Large intestine (tissue), 3 donors: ENCODE data around the gene CEACAM7. TPM values are rescaled to one million over a fixed set of nuclear protein-coding genes. Genes with fewer than 3 reads are reported as not detected.
A peak's percentile ranks its signal among the peaks of the same experiment; 100 is the strongest.

Experiments
- DNase-seq, 2 donors: peaks; one replicate each; pipeline versions ENCODE4 v3.0.0 to v3.0.0-alpha.2; 2013
- H3K27ac ChIP-seq: one replicate; pipeline ENCODE4 v1.5.1; 2013; ENCODE audit warnings: low read length
- H3K27me3 ChIP-seq: 2 replicates; pipeline ENCODE4 v1.6.1; 2013; ENCODE audit warnings: low read length; ENCODE audit not compliant: control insufficient read depth, insufficient read depth
- H3K36me3 ChIP-seq: 2 replicates; pipeline ENCODE4 v1.6.1; 2013; ENCODE audit warnings: low read length; ENCODE audit not compliant: control insufficient read depth, insufficient read depth
- H3K4me1 ChIP-seq: one replicate; pipeline ENCODE4 v1.6.1; 2013; ENCODE audit warnings: low read length; ENCODE audit not compliant: control insufficient read depth, insufficient read depth
- H3K4me3 ChIP-seq: one replicate; pipeline ENCODE4 v1.5.1; 2013; ENCODE audit warnings: low read length
- H3K9me3 ChIP-seq: one replicate; pipeline ENCODE4 v1.6.1; 2013; ENCODE audit warnings: mild to moderate bottlenecking, low read depth, low read length, moderate library complexity; ENCODE audit not compliant: control insufficient read depth
- WGBS: methylation state at CpG from one replicate; pipeline ENCODE4 v1.1.5; 2013; ENCODE audit warnings: low lambda C conversion rate; ENCODE audit not compliant: insufficient coverage; 5-methylcytosine and 5-hydroxymethylcytosine counted together
- polyA plus RNA-seq: library from polyadenylated mRNA; unstranded; fragments of 120-200 nt; gene quantifications from one replicate; pipeline ENCODE4 v1.2.1, GENCODE V29; 2013

Gene CEACAM7
- polyA plus RNA-seq, 1 donor: 0.09 TPM

- no peaks in the 10 kb centered on the region for H3K9me3 ChIP-seq
- H3K27ac ChIP-seq: no peak overlapping the region
- no peaks in the 10 kb centered on the region for H3K36me3 ChIP-seq
- DNase-seq: no peak
- H3K4me3 ChIP-seq: no peak overlapping the region
- peaks cover 14% of the 10 kb centered on the region for H3K4me1 ChIP-seq
- no CpG with 5 or more reads among the region's 10 CpGs for WGBS
- H3K27me3 ChIP-seq: peaks cover 10% of the 10 kb centered on the region
Observed at GRCh38 chr19:41701401-41702075, 13.5 kb upstream of the CEACAM7 start.

GRCh38 chr19:41700381-41701195 lies 12.5 kb upstream of the CEACAM7 start:
- H3K36me3 ChIP-seq: no peaks in the 10 kb centered on the region
- H3K27me3 ChIP-seq: peaks cover 8% of the 10 kb centered on the region
- H3K4me3 ChIP-seq: no peak overlapping the region
- H3K27ac ChIP-seq: no peak overlapping the region
- WGBS: no CpG with 5 or more reads among the region's 13 CpGs
- H3K9me3 ChIP-seq: no peaks in the 10 kb centered on the region
- DNase-seq: no peak
- H3K4me1 ChIP-seq: peaks cover 14% of the 10 kb centered on the region

- Histone ChIP-seq H3K36me3 (no peaks in the 10 kb centered on the region), H3K27me3 (peaks cover 7% of the 10 kb centered on the region), H3K27ac (no peak overlapping the region), H3K4me3 (no peak overlapping the region), H3K4me1 (peaks cover 14% of the 10 kb centered on the region), H3K9me3 (no peaks in the 10 kb centered on the region)
- DNase-seq: no peak
- WGBS: no CpG with 5 or more reads among the region's 2 CpGs
Observed at GRCh38 chr19:41699968-41700323, 11.9 kb upstream of the CEACAM7 start.

- Histone ChIP-seq H3K9me3 (no peaks in the 10 kb centered on the region), H3K36me3 (no peaks in the 10 kb centered on the region), H3K27ac (peak overlapping the region; percentile 66), H3K4me1 (peaks cover 14% of the 10 kb centered on the region), H3K4me3 (no peak overlapping the region), H3K27me3 (peaks cover 7% of the 10 kb centered on the region)
- DNase-seq: no peak
- WGBS: no CpG with 5 or more reads among the region's 17 CpGs
Observed at GRCh38 chr19:41699231-41699967, 11.3 kb upstream of the CEACAM7 start.

- H3K9me3 ChIP-seq: no peaks in the 10 kb centered on the region
- DNase-seq: peak; percentile 64 to 83
- no CpG with 5 or more reads among the region's 1 CpG for WGBS
- H3K36me3 ChIP-seq: no peaks in the 10 kb centered on the region
- peak overlapping the region; percentile 66 for H3K27ac ChIP-seq
- H3K27me3 ChIP-seq: peaks cover 4% of the 10 kb centered on the region
- peaks cover 14% of the 10 kb centered on the region for H3K4me1 ChIP-seq
- no peak overlapping the region for H3K4me3 ChIP-seq
Observed at GRCh38 chr19:41698746-41699230, 10.7 kb upstream of the CEACAM7 start.

GRCh38 chr19:41697198-41697855 lies 9.3 kb upstream of the CEACAM7 start:
- WGBS: no CpG with 5 or more reads among the region's 9 CpGs
- no peak overlapping the region for H3K4me3 ChIP-seq
- no peaks in the 10 kb centered on the region for H3K36me3 ChIP-seq
- no peak overlapping the region for H3K27ac ChIP-seq
- H3K9me3 ChIP-seq: no peaks in the 10 kb centered on the region
- H3K4me1 ChIP-seq: peaks cover 14% of the 10 kb centered on the region
- no peak for DNase-seq
- peaks cover 4% of the 10 kb centered on the region for H3K27me3 ChIP-seq

GRCh38 chr19:41696402-41697197 lies 8.5 kb upstream of the CEACAM7 start:
- Histone ChIP-seq H3K27ac (no peak overlapping the region), H3K27me3 (peaks cover 8% of the 10 kb centered on the region), H3K4me1 (peaks cover 14% of the 10 kb centered on the region), H3K4me3 (no peak overlapping the region), H3K9me3 (no peaks in the 10 kb centered on the region), H3K36me3 (no peaks in the 10 kb centered on the region)
- DNase-seq: peak; percentile 19 to 24
- no CpG with 5 or more reads among the region's 7 CpGs for WGBS

GRCh38 chr19:41695745-41696144 lies 7.7 kb upstream of the CEACAM7 start:
- Histone ChIP-seq H3K4me1 (peaks cover 14% of the 10 kb centered on the region), H3K4me3 (no peak overlapping the region), H3K9me3 (no peaks in the 10 kb centered on the region), H3K27me3 (peaks cover 14% of the 10 kb centered on the region), H3K36me3 (no peaks in the 10 kb centered on the region), H3K27ac (no peak overlapping the region)
- DNase-seq: no peak
- WGBS: no CpG with 5 or more reads among the region's 2 CpGs

GRCh38 chr19:41694831-41695635 lies 7.0 kb upstream of the CEACAM7 start:
- Histone ChIP-seq H3K4me3 (no peak overlapping the region), H3K27me3 (peaks cover 20% of the 10 kb centered on the region), H3K4me1 (peaks cover 14% of the 10 kb centered on the region), H3K9me3 (no peaks in the 10 kb centered on the region), H3K27ac (no peak overlapping the region), H3K36me3 (no peaks in the 10 kb centered on the region)
- no CpG with 5 or more reads among the region's 8 CpGs for WGBS
- DNase-seq: no peak
